HG02981 (cell line): ENCODE measurements around the gene CHMP1A.

Experiments
- ATAC-seq: cut with Tn5 transposase; IDR thresholded peaks from one replicate; pipeline ENCODE4 v1.9.1; 2021; ENCODE audit warnings: mild to moderate bottlenecking, moderate library complexity; ENCODE audit not compliant: unreplicated experiment

The CHMP1A gene

GRCh38 chr16:89607937-89608740 is 49.4 kb downstream of the CHMP1A start:
- ATAC-seq, result no peak

GRCh38 chr16:89607453-89607852 is 50.1 kb downstream of the CHMP1A start:
- ATAC-seq, result no peak

- ATAC-seq, result no peak
Measured at GRCh38 chr16:89606006-89606405, 51.5 kb downstream of the CHMP1A start.

GRCh38 chr16:89605186-89605970 is 52.1 kb downstream of the CHMP1A start:
- no peak for ATAC-seq

GRCh38 chr16:89604764-89605163 is 52.7 kb downstream of the CHMP1A start:
- no peak for ATAC-seq

- ATAC-seq, result no peak
Measured at GRCh38 chr16:89602952-89603590, 54.4 kb downstream of the CHMP1A start.

GRCh38 chr16:89602273-89602951 is 55.1 kb downstream of the CHMP1A start:
- ATAC-seq, result no peak

- no peak for ATAC-seq
Measured at GRCh38 chr16:89601906-89602272, 55.6 kb downstream of the CHMP1A start.

- ATAC-seq, result no peak
Measured at GRCh38 chr16:89600956-89601355, 56.6 kb downstream of the CHMP1A start.

- ATAC-seq, result no peak
Measured at GRCh38 chr16:89600427-89600826, 57.1 kb downstream of the CHMP1A start.

GRCh38 chr16:89599902-89600301 is 57.6 kb downstream of the CHMP1A start:
- ATAC-seq, result no peak

GRCh38 chr16:89599451-89599858 is 58.1 kb downstream of the CHMP1A start:
- no peak for ATAC-seq

- ATAC-seq, result no peak
Measured at GRCh38 chr16:89598199-89598598, 59.3 kb downstream of the CHMP1A start.

GRCh38 chr16:89596957-89597649 is 60.4 kb downstream of the CHMP1A start:
- no peak for ATAC-seq

GRCh38 chr16:89596061-89596689 is 61.3 kb downstream of the CHMP1A start:
- ATAC-seq, result no peak

GRCh38 chr16:89595330-89596060 is 62.0 kb downstream of the CHMP1A start:
- ATAC-seq, result no peak
